IMR-90 (cell line): ENCODE results near the gene SLC34A3. TPM values are rescaled to one million over a fixed set of nuclear protein-coding genes. Genes with fewer than 3 reads are reported as not detected.

Source experiments
- ATAC-seq: fragments of 200-7000 bp; cut with Tn5 transposase; 2 replicates; pipeline ENCODE4 v1.9.1; 2020; ENCODE audit warnings: low read depth, mild to moderate bottlenecking, moderate library complexity
- BruUV-seq: library from RNA; stranded (reverse); fragments of 400-500 nt; replicated peaks from 2 replicates; lab custom pipeline; 2021; lab: Mats Ljungman, UMichigan
- CTCF ChIA-PET: fragments of 300-600 bp; formaldehyde crosslinking; extraction: SDS; loops from one replicate; lab custom pipeline; 2021; ENCODE audit warnings: antibody characterized with exemption; lab: Yijun Ruan, JAX
- POLR2A ChIA-PET: fragments of 300-600 bp; sonication (Branson Sonifier 250); formaldehyde crosslinking; loops from one replicate; lab custom pipeline; 2022; ENCODE audit warnings: antibody characterized with exemption; ENCODE audit not compliant: unreplicated experiment; lab: Charles Lee
- DNase-seq: peaks from one replicate; pipeline ENCODE4 v3.0.0; 2013
- H2AFZ ChIP-seq: replicated peaks from 2 replicates; pipeline ENCODE3; 2013; ENCODE audit warnings: low read length, mild to moderate bottlenecking; ENCODE audit not compliant: poor library complexity
- H2AK5ac ChIP-seq: 2 replicates; pipeline ENCODE4 v1.6.1; 2013; ENCODE audit warnings: low read depth, low read length, inconsistent platforms
- H2AK9ac ChIP-seq: replicated peaks from 2 replicates; pipeline ENCODE3; 2013; ENCODE audit warnings: mild to moderate bottlenecking, low read depth, low read length, moderate library complexity; ENCODE audit not compliant: poor library complexity
- H2BK120ac ChIP-seq: 2 replicates; pipeline ENCODE4 v1.6.1; 2013; ENCODE audit warnings: low read depth, low read length, inconsistent platforms
- H2BK15ac ChIP-seq: 3 replicates; pipeline ENCODE4 v1.6.1; 2013; ENCODE audit warnings: low read depth, low read length, inconsistent platforms
- H2BK20ac ChIP-seq: 2 replicates; pipeline ENCODE4 v1.6.1; 2013; ENCODE audit warnings: low read depth, mild to moderate bottlenecking, inconsistent platforms, low read length, moderate library complexity
- H2BK5ac ChIP-seq: 2 replicates; pipeline ENCODE4 v1.6.1; 2013; ENCODE audit warnings: mild to moderate bottlenecking, low read depth, low read length, inconsistent platforms; ENCODE audit not compliant: poor library complexity, severe bottlenecking
- H3K14ac ChIP-seq: replicated peaks from 2 replicates; pipeline ENCODE4 v1.6.1; 2013; ENCODE audit warnings: low read depth, low read length, inconsistent platforms
- H3K18ac ChIP-seq: 2 replicates; pipeline ENCODE4 v1.6.1; 2013; ENCODE audit warnings: low read depth, low read length, control low read depth
- H3K23ac ChIP-seq: 2 replicates; pipeline ENCODE4 v1.6.1; 2013; ENCODE audit warnings: low read depth, low read length, inconsistent platforms
- H3K27ac ChIP-seq: 2 replicates; pipeline ENCODE4 v1.5.1; 2013; ENCODE audit warnings: mild to moderate bottlenecking, control low read depth, low read length; ENCODE audit not compliant: insufficient read depth
- H3K27me3 ChIP-seq: 2 replicates; pipeline ENCODE4 v1.6.1; 2013; ENCODE audit warnings: low read length; ENCODE audit not compliant: control insufficient read depth, insufficient read depth
- H3K36me3 ChIP-seq: 2 replicates; pipeline ENCODE4 v1.6.1; 2013; ENCODE audit warnings: low read length, mixed read lengths; ENCODE audit not compliant: control insufficient read depth, insufficient read depth
- H3K4ac ChIP-seq: 2 replicates; pipeline ENCODE4 v1.6.1; 2013; ENCODE audit warnings: low read depth, low read length, inconsistent platforms
- H3K4me1 ChIP-seq: 2 replicates; pipeline ENCODE4 v1.6.1; 2013; ENCODE audit warnings: low read length, mixed read lengths; ENCODE audit not compliant: control insufficient read depth, insufficient read depth
- H3K4me2 ChIP-seq: 2 replicates; pipeline ENCODE4 v1.6.1; 2013; ENCODE audit warnings: low read depth, mild to moderate bottlenecking, control low read depth, low read length, moderate library complexity
- H3K4me3 ChIP-seq: 2 replicates; pipeline ENCODE4 v1.5.1; 2013; ENCODE audit warnings: low read depth, mild to moderate bottlenecking, control low read depth, low read length, moderate library complexity; ENCODE audit not compliant: insufficient read depth
- H3K56ac ChIP-seq: 2 replicates; pipeline ENCODE4 v1.6.1; 2013; ENCODE audit warnings: low read length, inconsistent platforms; ENCODE audit not compliant: insufficient read depth; ENCODE audit errors: extremely low read depth
- H3K79me1 ChIP-seq, 2 experiments: 2 replicates each; pipeline ENCODE4 v1.6.1; 2013; ENCODE audit warnings: low read length in 2 of 2, inconsistent platforms in 1 of 2, low read depth in 1 of 2
- H3K9ac ChIP-seq: 2 replicates; pipeline ENCODE4 v1.6.1; 2013; ENCODE audit warnings: low read depth, low read length, control low read depth
- H3K9me1 ChIP-seq: 2 replicates; pipeline ENCODE4 v1.6.1; 2013; ENCODE audit warnings: low read length, inconsistent platforms; ENCODE audit not compliant: insufficient read depth
- H3K9me3 ChIP-seq: 2 replicates; pipeline ENCODE4 v1.6.1; 2013; ENCODE audit warnings: low read length; ENCODE audit not compliant: control insufficient read depth, insufficient read depth
- H4K20me1 ChIP-seq: 2 replicates; pipeline ENCODE4 v1.6.1; 2013; ENCODE audit warnings: low read length, inconsistent platforms; ENCODE audit not compliant: insufficient read depth
- H4K5ac ChIP-seq: 2 replicates; pipeline ENCODE4 v1.6.1; 2013; ENCODE audit warnings: mild to moderate bottlenecking, low read depth, low read length, control low read depth
- H4K8ac ChIP-seq, 2 experiments: 2 replicates each; pipeline ENCODE4 v1.6.1; 2013; ENCODE audit warnings: low read depth in 2 of 2, low read length in 2 of 2, control low read depth in 1 of 2, inconsistent platforms in 1 of 2
- H4K91ac ChIP-seq: 2 replicates; pipeline ENCODE4 v1.6.1; 2013; ENCODE audit warnings: low read depth, low read length, inconsistent platforms; ENCODE audit not compliant: insufficient read depth
- BHLHE40 ChIP-seq: fragments of 150-350 bp; IDR thresholded peaks from 2 replicates; pipeline ENCODE4 v1.6.1; 2016; ENCODE audit warnings: mild to moderate bottlenecking, low read depth, low read length
- CHD1 ChIP-seq: IDR thresholded peaks from 2 replicates; pipeline ENCODE4 v1.6.1; 2012; ENCODE audit warnings: low read depth, low read length, improper control_type of control experiment
- MAFK ChIP-seq: IDR thresholded peaks from 2 replicates; pipeline ENCODE4 v1.6.1; 2012; ENCODE audit warnings: low read depth, low read length, improper control_type of control experiment
- NFE2L2 ChIP-seq: fragments of 150-350 bp; IDR thresholded peaks from 2 replicates; pipeline ENCODE4 v1.6.1; 2016; ENCODE audit warnings: low read depth, mild to moderate bottlenecking, low read length
- POLR2A ChIP-seq: IDR thresholded peaks from 2 replicates; pipeline ENCODE4 v1.6.1; 2012; ENCODE audit warnings: mild to moderate bottlenecking, low read depth, low read length
- RFX5 ChIP-seq: IDR thresholded peaks from 2 replicates; pipeline ENCODE4 v1.8.0; 2012; ENCODE audit warnings: low read depth, mild to moderate bottlenecking, low read length, moderate library complexity
- SMC3 ChIP-seq: fragments of 150-350 bp; IDR thresholded peaks from 2 replicates; pipeline ENCODE4 v1.6.1; 2016; ENCODE audit warnings: low read depth, mild to moderate bottlenecking, antibody characterized with exemption, low read length, moderate library complexity
- WGBS, 2 experiments: methylation state at CpG; one replicate each; pipeline versions ENCODE4 v1.1.5 to v1.1.7; 2013; ENCODE audit warnings: missing lambda C conversion rate in 2 of 2; ENCODE audit not compliant: insufficient read length in 1 of 2; ENCODE audit errors: extremely low coverage in 2 of 2; 5-methylcytosine and 5-hydroxymethylcytosine counted together
- dilution Hi-C: fragments of 300-500 bp; cut with HindIII; formaldehyde crosslinking; loops from one replicate; pipeline ENCODE4 v1.14.3; 2018; ENCODE audit warnings: low sequenced_read_pairs; ENCODE audit not compliant: unreplicated experiment
- in situ Hi-C: fragments of 300-500 bp; cut with MboI; formaldehyde crosslinking; loops from 3 replicates; pipeline ENCODE4 v1.14.3; 2019; ENCODE audit warnings: low sequenced_read_pairs, inconsistent platforms, mixed read lengths
- intact Hi-C: fragments of 100-400 bp; cut with micrococcal nuclease; formaldehyde crosslinking; loops from 2 replicates; pipeline ENCODE4 v1.10.0; 2022
- polyA plus RNA-seq, 3 experiments: library from polyadenylated mRNA; depleted of rRNA; stranded (reverse); fragments of >200 nt; gene quantifications; 2 replicates each; pipeline ENCODE4 v1.2.3, GENCODE V29; 2012; ENCODE audit warnings: low replicate concordance in 1 of 3
- total RNA-seq: library from RNA; depleted of rRNA; stranded (reverse); fragments of >200 nt; gene quantifications from 2 replicates; pipeline ENCODE4 v1.2.3, GENCODE V29; 2012
- TF ChIP-seq, protein P1 (sequence below): conservative IDR thresholded peaks from 2 replicates; pipeline ENCODE4 v1.5.1; 2012; ENCODE audit warnings: mild to moderate bottlenecking, low read depth, low read length, improper control_type of control experiment
- TF ChIP-seq, protein P2 (sequence below): fragments of 150-350 bp; IDR thresholded peaks from 2 replicates; pipeline ENCODE4 v1.6.1; 2017; ENCODE audit warnings: mild to moderate bottlenecking, antibody characterized with exemption, low read length, low read depth

SLC34A3 gene
- total and polyA plus RNA-seq, 2 of the 4 experiments (the other 2 are of a cell fraction): not detected

DNA sequence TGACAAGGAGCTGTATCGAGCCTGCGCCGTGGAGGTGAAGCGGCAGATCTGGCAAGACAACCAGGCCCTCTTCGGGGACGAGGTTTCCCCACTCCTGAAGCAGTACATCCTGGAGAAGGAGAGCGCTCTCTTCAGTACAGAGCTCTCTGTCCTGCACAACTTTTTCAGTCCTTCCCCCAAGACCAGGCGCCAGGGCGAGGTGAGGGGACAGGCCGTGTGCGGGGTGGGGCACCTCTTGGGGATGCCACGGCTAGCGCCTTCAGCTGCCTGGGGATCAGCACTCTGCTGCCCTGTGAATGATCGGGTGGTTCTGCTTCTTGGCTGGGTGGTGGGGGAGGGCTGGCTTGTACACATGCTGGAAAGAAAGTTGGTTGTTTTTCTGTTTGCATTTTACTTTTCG, 26.2 kb downstream of the SLC34A3 start:
- H2AK5ac ChIP-seq: no peak overlapping the region
- H4K20me1 ChIP-seq: peaks cover 11% of the 10 kb centered on the region
- no peak overlapping the region for H3K4ac ChIP-seq
- no peak overlapping the region for H3K4me2 ChIP-seq
- CTCF ChIA-PET: no interaction called here
- H3K56ac ChIP-seq: no peak overlapping the region
- H2BK20ac ChIP-seq: no peak overlapping the region
- no peaks in the 10 kb centered on the region for H3K9me1 ChIP-seq
- peaks cover 15 to 37% of the 10 kb centered on the region in 2 experiments for H3K79me1 ChIP-seq
- no peak overlapping the region for H2BK5ac ChIP-seq
- ATAC-seq (no peak), DNase-seq (no peak)
- H4K91ac ChIP-seq: no peak overlapping the region
- H4K5ac ChIP-seq: no peak overlapping the region
- H2BK15ac ChIP-seq: no peak overlapping the region
- H3K4me1 ChIP-seq: peaks cover 11% of the 10 kb centered on the region
- no peak overlapping the region for H2AFZ ChIP-seq
- H3K14ac ChIP-seq: no peak overlapping the region
- H4K8ac ChIP-seq: no peak overlapping the region
- 80% methylated on average over 1 of the region's 15 CpGs; no CpG with 5 or more reads in 1 of the 2 experiments for WGBS, 2 experiments
- POLR2A ChIA-PET: no interaction called here
- no peaks in the 10 kb centered on the region for H3K27me3 ChIP-seq
- H2BK120ac ChIP-seq: no peak overlapping the region
- dilution Hi-C loops: no loop called here
- BruUV-seq: no TSS peak
- H3K9me3 ChIP-seq: no peaks in the 10 kb centered on the region
- H3K27ac ChIP-seq: no peak overlapping the region
- peaks cover 25% of the 10 kb centered on the region for H3K36me3 ChIP-seq
- H3K9ac ChIP-seq: no peak overlapping the region
- intact Hi-C loops: no loop called here
- no peak overlapping the region for H3K23ac ChIP-seq
- in situ Hi-C loops: no loop called here
- TF ChIP-seq, protein P1, sequence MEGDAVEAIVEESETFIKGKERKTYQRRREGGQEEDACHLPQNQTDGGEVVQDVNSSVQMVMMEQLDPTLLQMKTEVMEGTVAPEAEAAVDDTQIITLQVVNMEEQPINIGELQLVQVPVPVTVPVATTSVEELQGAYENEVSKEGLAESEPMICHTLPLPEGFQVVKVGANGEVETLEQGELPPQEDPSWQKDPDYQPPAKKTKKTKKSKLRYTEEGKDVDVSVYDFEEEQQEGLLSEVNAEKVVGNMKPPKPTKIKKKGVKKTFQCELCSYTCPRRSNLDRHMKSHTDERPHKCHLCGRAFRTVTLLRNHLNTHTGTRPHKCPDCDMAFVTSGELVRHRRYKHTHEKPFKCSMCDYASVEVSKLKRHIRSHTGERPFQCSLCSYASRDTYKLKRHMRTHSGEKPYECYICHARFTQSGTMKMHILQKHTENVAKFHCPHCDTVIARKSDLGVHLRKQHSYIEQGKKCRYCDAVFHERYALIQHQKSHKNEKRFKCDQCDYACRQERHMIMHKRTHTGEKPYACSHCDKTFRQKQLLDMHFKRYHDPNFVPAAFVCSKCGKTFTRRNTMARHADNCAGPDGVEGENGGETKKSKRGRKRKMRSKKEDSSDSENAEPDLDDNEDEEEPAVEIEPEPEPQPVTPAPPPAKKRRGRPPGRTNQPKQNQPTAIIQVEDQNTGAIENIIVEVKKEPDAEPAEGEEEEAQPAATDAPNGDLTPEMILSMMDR: no peak
- TF ChIP-seq MAFK (no peak), NFE2L2 (no peak), RFX5 (no peak), BHLHE40 (no peak), POLR2A (no peak), CHD1 (no peak), SMC3 (no peak)
- TF ChIP-seq, protein P2, sequence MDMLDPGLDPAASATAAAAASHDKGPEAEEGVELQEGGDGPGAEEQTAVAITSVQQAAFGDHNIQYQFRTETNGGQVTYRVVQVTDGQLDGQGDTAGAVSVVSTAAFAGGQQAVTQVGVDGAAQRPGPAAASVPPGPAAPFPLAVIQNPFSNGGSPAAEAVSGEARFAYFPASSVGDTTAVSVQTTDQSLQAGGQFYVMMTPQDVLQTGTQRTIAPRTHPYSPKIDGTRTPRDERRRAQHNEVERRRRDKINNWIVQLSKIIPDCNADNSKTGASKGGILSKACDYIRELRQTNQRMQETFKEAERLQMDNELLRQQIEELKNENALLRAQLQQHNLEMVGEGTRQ: no peak
- no peak overlapping the region for H3K18ac ChIP-seq
- no peak overlapping the region for H3K4me3 ChIP-seq
- H2AK9ac ChIP-seq: no peak overlapping the region
